GM15510 (cell line): ENCODE results near the gene FRMD5.

Experiments used
- POLR2A ChIP-seq: IDR thresholded peaks from 3 replicates; pipeline ENCODE4 v1.6.1; 2011; ENCODE audit warnings: borderline replicate concordance; ENCODE audit not compliant: insufficient read length; ENCODE audit errors: extremely low read depth

The FRMD5 gene

DNA sequence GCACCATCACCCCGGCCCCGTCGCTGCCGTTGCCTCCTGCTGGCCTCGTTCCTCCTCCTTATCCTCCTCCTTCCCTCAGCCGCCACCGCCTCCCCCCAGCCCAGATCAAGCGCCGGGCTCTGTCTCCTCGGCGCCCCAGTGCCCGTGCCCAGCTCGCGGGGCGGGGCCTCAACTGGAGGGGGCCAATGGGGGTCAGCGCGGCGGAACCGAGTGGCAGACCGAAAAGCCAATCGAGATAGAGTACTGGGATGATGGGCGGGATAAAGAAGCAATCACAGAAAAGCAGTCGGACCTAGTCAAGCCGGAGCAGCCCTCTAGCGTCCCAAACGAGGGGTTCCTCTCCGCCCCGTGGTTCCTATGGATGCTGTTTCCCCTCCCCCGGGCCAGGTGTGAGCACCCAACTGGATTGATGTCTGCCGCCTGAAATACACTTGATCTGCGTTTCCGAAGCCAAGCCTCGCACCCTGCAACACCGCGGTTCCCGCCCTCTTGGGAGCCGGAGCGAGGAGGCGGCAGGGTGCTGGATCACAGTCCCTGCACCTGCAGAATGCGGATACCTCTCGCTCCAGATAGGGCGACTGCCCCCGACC lies at the start of gene FRMD5:
TSS of gene FRMD5 (minus strand) at position 121 of the 590 bp plus-strand sequence.
- no peak for TF ChIP-seq POLR2A

DNA sequence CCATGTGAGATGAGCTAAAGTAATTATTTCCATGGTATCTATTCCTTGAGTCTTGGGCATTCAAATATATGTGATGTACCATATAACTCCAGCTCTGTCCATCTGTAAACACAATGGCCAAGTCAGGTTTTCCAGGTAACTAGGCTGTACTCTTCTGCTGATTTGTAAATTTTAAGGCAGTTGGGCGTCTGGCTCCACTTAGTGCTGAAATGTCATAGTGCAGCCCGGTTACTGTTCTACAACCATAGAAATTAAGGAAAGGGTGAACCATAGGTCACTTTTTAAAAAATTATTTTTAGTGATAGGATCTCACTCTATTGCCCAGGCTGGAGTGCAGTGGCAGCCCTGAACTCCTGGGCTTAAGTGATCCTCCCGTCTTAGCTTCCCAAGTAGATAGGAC lies 48.8 kb upstream of the FRMD5 start:
- TF ChIP-seq POLR2A = no peak

DNA sequence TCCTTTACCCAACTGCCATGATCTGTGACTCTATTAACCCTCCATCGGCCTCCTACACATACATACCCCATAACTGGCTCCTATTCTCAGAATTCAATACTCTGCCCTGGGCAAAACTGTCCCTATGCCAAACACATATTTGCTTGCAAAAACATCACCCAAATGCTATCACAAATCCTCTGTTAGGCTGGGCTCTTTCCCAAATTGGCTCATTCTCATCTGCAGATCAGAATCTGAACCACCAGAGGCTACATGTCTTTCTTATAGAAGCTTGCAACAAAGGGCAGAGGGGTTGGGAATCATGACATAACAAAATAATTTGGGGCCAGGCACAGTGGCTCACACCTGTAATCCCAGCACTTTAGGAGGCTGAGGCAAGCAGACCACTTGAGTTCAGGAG lies 48.1 kb upstream of the FRMD5 start:
- no peak for TF ChIP-seq POLR2A

DNA sequence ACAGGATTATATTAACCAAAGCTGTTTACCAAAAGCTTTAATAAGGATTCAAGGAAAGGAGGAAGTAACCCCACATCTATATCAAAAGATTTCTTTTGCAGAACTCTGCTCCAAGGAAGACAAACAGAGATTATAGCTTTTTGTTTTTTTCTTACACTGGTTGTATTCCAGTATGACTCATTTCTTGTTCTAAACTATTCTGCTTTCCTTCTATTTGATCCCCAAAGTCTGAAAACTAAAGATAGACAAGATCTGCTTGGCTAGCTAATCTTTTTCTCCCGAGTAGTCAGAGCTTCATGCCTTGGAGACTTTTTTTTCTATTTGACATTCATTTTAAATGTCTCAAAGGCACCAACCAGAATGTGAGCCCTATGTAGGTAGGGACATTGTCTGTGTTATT lies 36.8 kb upstream of the FRMD5 start:
- no peak for TF ChIP-seq POLR2A

DNA sequence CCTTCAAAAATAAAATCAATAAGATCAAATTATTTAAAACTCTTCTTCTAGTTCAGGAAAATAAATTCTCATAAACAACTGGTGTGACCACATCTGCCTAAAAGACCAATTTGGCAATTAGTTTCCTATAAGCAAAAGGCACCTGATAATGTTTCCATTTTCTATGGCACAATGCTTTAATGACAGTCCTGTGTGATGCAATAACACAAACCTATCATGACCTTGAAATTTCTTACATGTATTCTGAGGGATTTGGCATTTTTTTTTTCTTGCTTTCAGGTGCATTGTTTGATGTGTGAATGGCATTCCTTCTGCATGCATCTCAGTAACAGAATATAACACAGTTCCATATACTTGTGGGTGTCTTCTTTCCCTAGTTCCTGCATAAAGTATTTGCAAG lies 32.5 kb upstream of the FRMD5 start:
- TF ChIP-seq POLR2A = no peak

DNA sequence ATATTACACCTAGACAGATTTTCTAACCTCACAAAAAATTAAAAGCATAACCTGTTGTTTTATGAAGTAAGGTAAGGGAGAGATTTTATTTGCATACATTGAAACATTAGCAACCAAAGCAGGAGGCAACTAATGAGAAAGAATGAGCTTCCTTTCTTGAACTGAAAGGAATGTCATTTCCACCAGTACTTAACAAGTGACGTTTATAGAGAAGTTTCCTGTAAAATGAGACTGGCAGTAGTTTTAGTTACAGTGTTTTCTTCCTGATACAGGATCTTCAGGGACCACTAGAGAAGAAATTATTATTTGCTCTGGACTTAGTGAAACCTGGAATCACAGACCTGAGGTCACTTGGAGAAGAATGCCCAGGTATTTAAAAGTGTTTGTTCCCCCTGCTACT lies 27.4 kb upstream of the FRMD5 start:
- no peak for TF ChIP-seq POLR2A

DNA sequence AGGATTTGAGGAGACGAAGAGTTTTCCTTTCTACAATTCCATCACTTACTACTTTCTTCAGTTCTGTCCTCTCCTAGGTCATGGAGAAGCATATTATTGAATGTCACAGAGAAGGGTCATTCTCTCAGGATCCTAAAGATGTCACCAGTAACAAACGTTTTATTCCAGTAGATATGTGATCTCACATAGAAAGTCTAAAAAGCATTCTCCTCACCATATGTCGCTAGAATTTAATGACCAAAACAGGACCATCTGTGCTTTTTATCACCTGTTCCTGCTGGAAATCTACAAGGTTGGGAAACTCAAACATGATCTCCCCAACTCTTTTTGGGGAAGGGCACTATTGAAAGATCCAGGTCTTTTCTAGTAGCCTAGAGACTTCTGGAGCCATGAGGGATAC lies 24.0 kb upstream of the FRMD5 start:
- no peak for TF ChIP-seq POLR2A

DNA sequence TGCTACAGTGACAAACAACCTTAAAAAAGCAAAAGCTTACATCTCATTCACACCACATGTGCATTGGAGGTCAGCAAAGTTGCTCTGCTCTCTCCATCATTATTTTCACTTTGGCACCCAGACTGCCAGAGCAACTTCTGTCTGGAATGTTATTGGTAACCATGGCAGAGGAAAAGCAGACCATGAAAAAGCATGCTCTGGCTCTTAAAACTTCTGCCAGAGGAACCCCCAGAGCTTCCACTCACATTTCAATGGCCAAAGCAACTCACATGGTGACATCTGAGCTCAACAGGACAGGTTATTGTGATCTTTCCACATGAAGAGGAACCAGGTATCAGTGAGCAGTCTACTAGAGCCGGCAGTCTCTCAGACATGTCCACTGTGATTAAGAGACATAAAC lies 21.9 kb upstream of the FRMD5 start:
- no peak for TF ChIP-seq POLR2A

DNA sequence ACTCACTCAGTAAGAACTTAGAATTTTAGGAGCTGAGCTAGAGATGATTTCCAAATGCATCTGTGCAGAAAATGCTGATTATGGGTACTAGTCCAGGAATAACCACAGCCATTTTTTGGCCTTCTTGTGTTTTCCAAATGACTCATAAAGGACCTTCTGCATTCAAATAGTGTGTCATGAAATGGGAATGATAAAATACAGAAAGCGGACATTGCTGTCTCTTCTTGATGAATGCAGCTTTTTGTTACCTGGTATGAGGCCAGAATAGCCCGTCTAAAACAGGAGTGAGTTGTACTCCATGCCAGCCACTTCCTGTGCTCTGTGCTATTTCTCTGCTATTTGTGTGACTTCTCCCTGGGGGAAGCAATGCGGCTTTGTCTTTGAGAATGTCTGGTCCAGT lies 20.5 kb upstream of the FRMD5 start:
- no peak for TF ChIP-seq POLR2A

DNA sequence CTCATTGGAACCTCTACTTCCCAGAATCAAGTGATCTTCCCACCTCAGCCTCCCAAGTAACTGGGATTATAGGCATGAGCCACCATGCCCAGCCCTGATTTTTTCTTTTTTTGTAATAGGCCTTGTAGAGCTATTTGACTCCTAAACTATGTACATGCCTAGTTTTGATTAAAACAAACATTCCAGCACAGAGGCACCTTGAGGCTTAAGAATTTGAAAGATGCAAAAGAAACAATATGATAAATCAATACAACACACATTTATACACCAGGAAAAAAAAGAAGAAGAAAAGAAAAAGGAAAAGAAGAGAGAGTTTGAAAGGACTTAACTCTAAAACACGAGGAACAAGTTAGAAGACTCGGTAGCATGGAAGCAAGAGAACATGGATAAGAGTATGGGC lies 13.9 kb upstream of the FRMD5 start:
- TF ChIP-seq POLR2A = no peak

DNA sequence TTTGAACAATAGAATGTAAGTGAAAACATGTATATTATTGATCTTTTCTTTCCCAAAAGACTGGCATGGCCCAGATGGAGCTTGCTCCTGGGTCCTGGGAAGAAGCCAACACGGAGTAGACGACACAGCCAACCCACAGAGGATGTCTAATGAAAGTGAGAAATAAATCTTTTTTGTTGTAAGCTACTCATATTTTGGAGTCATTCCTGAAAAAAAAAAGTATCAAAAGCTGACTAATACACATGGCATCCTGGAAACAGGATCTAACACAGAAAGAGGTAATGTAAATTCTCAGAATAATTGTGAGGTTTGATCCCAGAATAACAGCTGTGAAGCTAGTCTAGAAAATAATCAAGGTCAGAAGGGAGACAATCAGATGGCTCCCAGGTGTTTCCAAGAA lies 12.6 kb upstream of the FRMD5 start:
- no peak for TF ChIP-seq POLR2A

DNA sequence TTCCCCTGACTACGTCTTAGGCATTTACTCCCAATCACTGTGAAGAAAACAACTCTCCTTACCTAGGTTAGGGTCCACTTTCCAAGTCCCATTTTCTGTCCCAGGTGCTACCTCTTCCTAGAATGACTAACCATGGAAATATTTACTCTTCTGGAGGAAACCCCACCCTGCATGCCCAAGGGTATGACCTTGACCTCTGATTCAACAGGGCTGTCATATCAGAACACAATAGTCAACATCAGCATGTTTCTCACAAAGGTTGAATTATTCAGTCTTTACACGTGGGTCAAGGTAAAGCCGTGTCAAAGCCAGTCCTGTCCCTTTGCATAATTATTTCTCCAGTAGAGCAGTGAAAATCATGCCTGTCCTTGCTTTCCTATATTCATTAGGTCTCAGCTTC lies 4.3 kb upstream of the FRMD5 start:
- no peak for TF ChIP-seq POLR2A

DNA sequence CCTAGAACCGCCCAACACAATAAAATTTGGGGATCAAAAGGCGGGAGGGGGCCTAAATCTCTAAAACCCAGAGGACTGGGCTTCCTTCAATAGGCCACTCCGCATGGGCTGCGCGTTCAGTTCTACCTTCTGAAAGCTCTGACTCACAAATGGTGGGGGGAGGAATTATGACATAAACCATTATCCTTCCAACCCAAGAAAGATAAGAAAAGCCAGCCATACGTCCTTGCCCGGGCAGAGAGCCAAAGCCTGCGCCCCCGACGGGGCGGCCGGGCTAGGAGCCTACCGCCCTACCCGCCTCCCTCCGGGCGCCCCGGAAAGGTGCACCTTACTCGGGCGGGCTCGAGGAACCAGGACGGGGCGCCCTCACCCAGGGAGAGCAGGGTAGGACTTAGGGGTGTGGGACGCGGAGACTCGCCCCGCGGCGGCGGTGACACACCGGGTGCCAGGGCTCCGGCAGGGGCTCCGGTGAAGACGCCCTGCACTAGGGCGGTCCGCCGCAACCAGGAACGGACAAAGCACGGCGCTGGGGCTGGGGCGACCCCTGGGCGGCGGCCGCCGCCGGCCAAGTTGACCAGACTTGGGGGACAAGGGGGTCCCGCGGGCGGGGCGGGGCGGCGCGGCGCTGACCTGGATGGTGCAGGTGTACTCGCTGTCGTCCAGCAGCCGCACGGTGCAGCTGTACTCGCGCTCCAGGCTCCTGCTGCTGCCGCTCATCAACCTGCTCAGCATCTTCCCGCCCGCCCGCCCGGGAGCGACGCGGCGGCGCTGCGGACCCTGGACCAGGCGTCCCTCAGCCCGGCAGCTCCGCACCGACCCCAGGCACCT lies 534 bp downstream of the FRMD5 start:
- TF ChIP-seq POLR2A = no peak

DNA sequence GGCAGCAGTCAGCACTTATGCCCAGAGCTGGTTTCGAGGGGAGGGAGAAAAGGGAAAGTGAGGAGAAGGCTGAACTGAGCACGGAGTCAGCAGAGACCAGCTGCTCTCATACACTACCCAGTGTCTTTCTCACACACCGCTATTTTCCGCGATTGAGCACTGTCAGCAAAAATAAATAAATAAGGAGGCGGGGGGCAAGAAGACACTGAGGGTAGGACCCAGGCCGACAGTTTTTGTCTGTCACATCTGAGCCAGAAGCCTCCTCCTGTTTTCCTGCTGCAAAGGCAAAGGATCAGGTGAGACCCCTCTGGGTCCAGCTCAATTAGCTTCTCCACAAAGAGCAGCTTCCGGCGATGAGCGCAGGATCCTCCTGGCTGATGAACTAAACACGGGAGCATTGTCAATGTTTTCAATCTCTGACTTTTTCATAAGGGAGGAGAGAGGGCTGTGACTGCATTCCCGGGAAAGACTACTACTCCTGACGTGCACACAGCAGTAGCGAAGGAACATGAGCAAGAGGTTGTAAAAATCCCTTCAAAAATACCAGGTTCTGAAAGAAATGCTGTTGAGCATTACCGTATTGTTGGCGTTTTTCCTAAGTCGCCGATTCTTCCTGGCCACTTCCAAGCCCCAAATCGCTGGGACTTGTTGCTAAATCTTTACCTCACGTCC lies 1.3 kb downstream of the FRMD5 start:
- no peak for TF ChIP-seq POLR2A

DNA sequence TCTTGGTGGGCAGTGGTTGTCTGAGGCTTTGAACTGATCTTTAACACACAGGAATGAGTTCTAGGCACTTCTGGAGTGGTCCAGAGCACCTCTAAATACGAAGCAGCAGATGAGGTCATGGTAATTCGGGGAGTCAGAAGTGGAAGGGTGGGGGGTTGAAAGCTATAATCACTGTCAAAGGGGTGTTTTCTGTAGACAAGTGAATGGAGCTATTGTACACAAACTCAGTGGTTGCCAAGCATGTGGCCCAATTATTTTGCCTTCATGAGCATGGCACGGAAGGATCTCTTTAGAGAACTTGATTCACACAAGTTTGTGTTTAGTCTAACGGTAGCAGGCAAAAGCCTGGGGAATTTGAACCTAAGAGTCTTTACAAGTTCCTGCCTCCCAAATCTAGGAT lies 6.3 kb downstream of the FRMD5 start:
- TF ChIP-seq POLR2A = no peak

DNA sequence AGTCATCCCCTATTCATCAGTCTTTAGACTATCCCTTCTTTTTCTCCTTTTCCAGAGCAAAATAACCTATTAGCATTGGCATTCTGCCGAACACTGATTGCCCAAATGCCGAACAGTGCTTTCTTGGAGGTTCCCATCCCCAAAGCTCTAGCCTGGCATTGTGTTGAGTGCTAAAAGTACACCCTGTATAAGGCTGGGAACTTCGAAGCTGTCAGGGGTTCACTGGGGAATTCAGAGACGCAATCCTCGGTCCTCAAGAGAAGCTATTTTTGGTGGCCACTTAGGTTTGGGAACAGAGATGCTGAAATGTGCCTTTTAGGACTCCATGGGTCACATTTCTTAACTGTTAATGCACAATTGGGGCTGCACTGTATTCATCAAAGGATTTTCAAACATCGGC lies 8.4 kb downstream of the FRMD5 start:
- no peak for TF ChIP-seq POLR2A

DNA sequence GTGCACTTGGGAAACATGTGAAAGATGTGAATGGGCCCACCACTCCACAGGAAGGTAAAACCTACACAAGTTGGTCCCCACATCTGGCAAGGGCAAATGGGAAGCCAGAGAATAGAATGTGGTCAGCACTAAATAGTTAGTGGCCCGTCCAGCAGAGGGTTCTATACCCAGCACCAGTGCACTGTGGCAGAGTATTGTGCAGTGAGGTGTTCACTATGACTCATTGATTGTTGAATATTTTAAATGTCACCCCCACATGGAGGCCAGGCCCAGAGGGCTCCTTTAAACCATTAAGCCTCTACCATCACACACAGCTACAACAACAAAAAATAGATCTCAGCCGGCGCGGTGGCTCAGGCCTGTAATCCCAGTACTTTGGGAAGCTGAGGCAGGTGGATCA lies 11.7 kb downstream of the FRMD5 start:
- TF ChIP-seq POLR2A = no peak

DNA sequence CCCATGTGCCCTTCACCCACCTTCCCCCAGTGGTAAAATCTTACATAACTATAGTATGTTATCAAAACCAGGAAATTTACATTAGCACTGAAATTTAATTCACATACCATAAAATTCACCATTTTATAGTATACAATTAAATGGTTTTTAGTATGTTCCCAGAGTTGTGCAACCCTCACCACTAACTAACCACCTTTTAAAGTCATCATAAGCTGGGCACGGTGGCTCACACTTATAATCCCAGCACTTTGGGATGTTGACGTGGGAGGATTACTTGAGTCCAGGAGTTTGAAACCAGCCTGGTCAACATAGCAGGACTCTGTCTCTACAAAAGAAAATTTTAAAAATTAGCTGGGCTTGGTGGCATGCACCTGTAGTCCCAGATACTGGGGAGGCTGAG lies 13.7 kb downstream of the FRMD5 start:
- TF ChIP-seq POLR2A = no peak
